HEK293 (cell line): ENCODE measurements around the gene MTHFD1L.

Experiments used
- CTCF ChIA-PET: fragments of 350-600 bp; formaldehyde crosslinking; extraction: SDS; loops from one replicate; lab custom pipeline; 2021; ENCODE audit warnings: antibody characterized with exemption; lab: Yijun Ruan, JAX
- POLR2A ChIA-PET: fragments of 300-600 bp; formaldehyde crosslinking; extraction: SDS; loops from one replicate; lab custom pipeline; 2020; ENCODE audit warnings: antibody characterized with exemption, inconsistent platforms; lab: Yijun Ruan, JAX
- H3K27ac ChIP-seq: fragments of 200-500 bp; sonication (Bioruptor generic); 2 replicates; pipeline ENCODE4 v1.5.1; 2014; ENCODE audit warnings: low read depth, low read length, control low read depth, inconsistent platforms; ENCODE audit errors: extremely low read depth
- H3K36me3 ChIP-seq, 2 experiments: fragments of 200-500 bp in 1 of 2; sonication (Bioruptor generic) in 1 of 2; 1 replicate in 1 of 2; 2 replicates in 1 of 2; pipeline ENCODE4 v1.5.1; 2014 to 2017; ENCODE audit warnings: inconsistent platforms in 2 of 2, low read length in 2 of 2; ENCODE audit not compliant: control insufficient read depth in 2 of 2, insufficient read depth in 1 of 2
- H3K4me1 ChIP-seq: fragments of 200-500 bp; sonication (Bioruptor generic); 2 replicates; pipeline ENCODE4 v1.5.1; 2014; ENCODE audit warnings: mild to moderate bottlenecking, low read length, inconsistent platforms; ENCODE audit not compliant: control insufficient read depth, insufficient read depth
- H3K4me3 ChIP-seq: 2 replicates; pipeline ENCODE4 v1.5.1; 2011; ENCODE audit warnings: low read depth, mild to moderate bottlenecking, control low read depth, low read length, moderate library complexity
- H3K9me3 ChIP-seq: fragments of 200-500 bp; sonication (Bioruptor generic); 2 replicates; pipeline ENCODE4 v1.5.1; 2014; ENCODE audit warnings: low read depth, low read length, inconsistent platforms; ENCODE audit not compliant: control insufficient read depth, insufficient read depth
- HOXC10 ChIP-seq: sonication (generic); formaldehyde crosslinking; IDR thresholded peaks from 2 replicates; pipeline ENCODE4 v1.8.1; 2023; ENCODE audit warnings: mild to moderate bottlenecking, missing genetic modification reagents
- MEIS1 ChIP-seq: sonication (generic); formaldehyde crosslinking; IDR thresholded peaks from 2 replicates; pipeline ENCODE4 v1.8.1; 2022; ENCODE audit warnings: missing genetic modification reagents, mild to moderate bottlenecking, borderline replicate concordance
- SALL2 ChIP-seq: fragments of 450-650 bp; formaldehyde crosslinking; IDR thresholded peaks from 2 replicates; pipeline ENCODE4 v1.5.0; 2017; ENCODE audit warnings: missing biosample characterization, mild to moderate bottlenecking, missing genetic modification characterization, borderline replicate concordance
- SP2 ChIP-seq: fragments of 450-650 bp; formaldehyde crosslinking; IDR thresholded peaks from 2 replicates; pipeline ENCODE4 v1.5.1; 2016; ENCODE audit warnings: missing biosample characterization, missing genetic modification characterization
- WT1 ChIP-seq: fragments of 450-650 bp; formaldehyde crosslinking; IDR thresholded peaks from 2 replicates; pipeline ENCODE4 v1.5.1; 2016; ENCODE audit warnings: missing biosample characterization, missing genetic modification characterization
- ZBTB48 ChIP-seq: fragments of 450-650 bp; formaldehyde crosslinking; IDR thresholded peaks from 2 replicates; pipeline ENCODE4 v1.5.1; 2016; ENCODE audit warnings: missing biosample characterization, missing genetic modification characterization
- ZFP41 ChIP-seq: fragments of 450-650 bp; formaldehyde crosslinking; IDR thresholded peaks from 2 replicates; pipeline ENCODE4 v1.5.1; 2016; ENCODE audit warnings: missing biosample characterization, missing genetic modification characterization, borderline replicate concordance
- ZFP69B ChIP-seq: fragments of 450-650 bp; formaldehyde crosslinking; IDR thresholded peaks from 2 replicates; pipeline ENCODE4 v1.5.1; 2016; ENCODE audit warnings: missing biosample characterization, missing genetic modification characterization
- ZNF10 ChIP-seq: fragments of 450-650 bp; formaldehyde crosslinking; IDR thresholded peaks from 2 replicates; pipeline ENCODE4 v1.5.1; 2017; ENCODE audit warnings: missing biosample characterization, missing genetic modification characterization
- ZNF175 ChIP-seq: fragments of 450-650 bp; formaldehyde crosslinking; IDR thresholded peaks from 2 replicates; pipeline ENCODE4 v1.5.1; 2016; ENCODE audit warnings: missing biosample characterization, missing genetic modification characterization
- ZNF2 ChIP-seq: fragments of 450-650 bp; formaldehyde crosslinking; IDR thresholded peaks from 2 replicates; pipeline ENCODE4 v1.5.1; 2016; ENCODE audit warnings: missing biosample characterization, missing genetic modification characterization
- ZNF274 ChIP-seq, 2 experiments: fragments of 200-500 bp in 1 of 2; fragments of 450-650 bp in 1 of 2; sonication (Bioruptor generic) in 1 of 2; formaldehyde crosslinking in 1 of 2; IDR thresholded peaks; 2 replicates each; pipeline versions ENCODE4 v1.5.1 to v1.6.1; 2014 to 2016; ENCODE audit warnings: borderline replicate concordance in 1 of 2, inconsistent platforms in 1 of 2, low read length in 1 of 2, missing biosample characterization in 1 of 2, missing genetic modification characterization in 1 of 2
- ZNF354C ChIP-seq: fragments of 450-650 bp; formaldehyde crosslinking; IDR thresholded peaks from 2 replicates; pipeline ENCODE4 v1.5.1; 2016; ENCODE audit warnings: missing biosample characterization, missing genetic modification characterization, low read depth, borderline replicate concordance
- ZNF610 ChIP-seq: fragments of 450-650 bp; formaldehyde crosslinking; IDR thresholded peaks from 2 replicates; pipeline ENCODE4 v1.5.1; 2016; ENCODE audit warnings: missing biosample characterization, missing genetic modification characterization, borderline replicate concordance
- ZNF707 ChIP-seq: fragments of 450-650 bp; formaldehyde crosslinking; IDR thresholded peaks from 2 replicates; pipeline ENCODE4 v1.5.1; 2016; ENCODE audit warnings: missing biosample characterization, missing genetic modification characterization
- ZNF837 ChIP-seq: fragments of 450-650 bp; formaldehyde crosslinking; IDR thresholded peaks from 2 replicates; pipeline ENCODE4 v1.5.1; 2016; ENCODE audit warnings: missing biosample characterization, missing genetic modification characterization
- TF ChIP-seq, protein P1 (sequence below): fragments of 450-650 bp; formaldehyde crosslinking; IDR thresholded peaks from 2 replicates; pipeline ENCODE4 v1.5.1; 2016; ENCODE audit warnings: missing biosample characterization, missing genetic modification characterization
- TF ChIP-seq, protein P2 (sequence below): fragments of 450-650 bp; formaldehyde crosslinking; IDR thresholded peaks from 2 replicates; pipeline ENCODE4 v1.5.1; 2017; ENCODE audit warnings: missing biosample characterization, missing genetic modification characterization
- TF ChIP-seq, protein P3 (sequence below): fragments of 450-650 bp; formaldehyde crosslinking; IDR thresholded peaks from 2 replicates; pipeline ENCODE4 v1.5.1; 2017; ENCODE audit warnings: missing biosample characterization, missing genetic modification characterization

Gene MTHFD1L

DNA sequence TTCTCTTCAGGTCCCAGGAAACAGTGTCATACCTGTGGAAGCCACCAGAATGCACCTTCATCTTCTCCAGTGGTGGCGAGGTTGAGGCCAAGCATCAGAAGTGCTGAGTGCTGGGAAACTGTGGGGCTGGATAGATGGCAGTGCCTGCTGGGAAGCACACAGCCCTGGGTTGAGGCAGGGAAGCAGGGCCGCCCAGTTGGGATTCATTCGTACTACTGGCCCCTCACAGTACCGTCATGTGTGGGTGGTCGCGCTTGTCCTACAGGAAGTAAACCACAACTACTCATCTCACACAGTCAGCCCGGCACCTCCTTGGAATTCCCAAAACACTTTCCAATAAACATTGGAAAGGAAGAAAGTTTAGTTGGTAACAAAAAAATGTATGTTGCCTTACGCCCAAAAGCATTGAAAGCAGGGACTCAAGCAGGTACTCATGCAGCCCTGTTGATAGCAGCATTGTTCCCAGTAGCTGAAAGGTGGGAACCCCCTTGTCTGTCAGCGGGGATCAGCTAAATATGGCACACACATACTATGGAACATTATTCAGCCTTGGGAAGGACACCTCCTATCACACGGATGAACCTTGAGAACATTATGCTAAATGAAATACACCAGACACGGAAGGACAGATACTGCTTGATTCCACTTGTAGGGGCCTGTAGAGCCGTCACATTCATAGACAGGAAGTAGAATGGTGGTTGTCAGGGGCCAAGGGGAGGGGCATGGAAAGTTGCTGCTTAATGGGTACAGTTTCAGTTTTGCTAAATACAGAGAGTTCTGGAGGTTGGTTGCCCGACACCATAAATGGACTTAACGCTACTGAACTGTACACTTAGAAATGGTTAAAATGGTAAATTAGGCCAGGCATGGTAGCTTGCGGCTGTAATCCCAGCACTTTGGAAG is 162.7 kb downstream of the MTHFD1L start:
- no peak overlapping the region for H3K27ac ChIP-seq
- no peaks in the 10 kb centered on the region for H3K9me3 ChIP-seq
- no peaks in the 10 kb centered on the region for H3K4me1 ChIP-seq
- peaks cover 0 to 7% of the 10 kb centered on the region in 2 experiments; a peak in 2 of 3 replicates for H3K36me3 ChIP-seq
- POLR2A ChIA-PET, result no interaction called here
- TF ChIP-seq, protein P1, sequence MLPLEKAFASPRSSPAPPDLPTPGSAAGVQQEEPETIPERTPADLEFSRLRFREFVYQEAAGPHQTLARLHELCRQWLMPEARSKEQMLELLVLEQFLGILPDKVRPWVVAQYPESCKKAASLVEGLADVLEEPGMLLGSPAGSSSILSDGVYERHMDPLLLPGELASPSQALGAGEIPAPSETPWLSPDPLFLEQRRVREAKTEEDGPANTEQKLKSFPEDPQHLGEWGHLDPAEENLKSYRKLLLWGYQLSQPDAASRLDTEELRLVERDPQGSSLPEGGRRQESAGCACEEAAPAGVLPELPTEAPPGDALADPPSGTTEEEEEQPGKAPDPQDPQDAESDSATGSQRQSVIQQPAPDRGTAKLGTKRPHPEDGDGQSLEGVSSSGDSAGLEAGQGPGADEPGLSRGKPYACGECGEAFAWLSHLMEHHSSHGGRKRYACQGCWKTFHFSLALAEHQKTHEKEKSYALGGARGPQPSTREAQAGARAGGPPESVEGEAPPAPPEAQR (tag by site-specific recombination), result no peak
- TF ChIP-seq SP2 (tag by site-specific recombination) (no peak), HOXC10 (CRISPR knock-in tag) (no peak), ZNF10 (no peak), ZNF837 (tag by site-specific recombination) (no peak), SALL2 (no peak), ZNF274 (IDR thresholded peaks at IDR 0.05; ENCODE audit: low read length) (no peak), ZNF274 (tag by site-specific recombination; IDR thresholded peaks at IDR 0.05; ENCODE audit: borderline replicate concordance) (no peak)
- CTCF ChIA-PET, result interaction anchor here (1.1 to 24.7 kb wide), 4 partner anchors 9 to 301 kb away, joined by 3 to 512 read pairs (median 28); no protein-coding TSS in a partner anchor
- H3K4me3 ChIP-seq, result no peak overlapping the region

DNA sequence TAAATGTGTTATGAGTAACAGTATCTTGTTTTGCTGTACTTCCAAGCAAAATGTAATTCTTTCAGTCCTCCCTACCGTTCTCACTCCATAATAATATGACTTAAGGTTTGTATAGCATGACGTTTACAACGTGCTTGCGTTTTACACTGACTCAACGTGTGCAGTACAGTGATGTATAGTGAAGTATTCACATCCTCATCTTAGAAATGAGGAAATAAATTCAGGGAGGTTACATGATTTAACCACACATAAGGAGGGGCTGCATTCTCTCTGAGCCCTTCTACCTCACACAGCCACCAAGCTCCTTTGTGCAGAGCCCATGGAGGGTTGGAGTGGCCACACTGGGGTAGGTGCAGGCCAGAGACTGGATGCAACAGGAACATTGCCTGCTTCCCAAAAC is 164.5 kb downstream of the MTHFD1L start:
- Histone ChIP-seq H3K27ac (no peak overlapping the region), H3K9me3 (no peaks in the 10 kb centered on the region), H3K4me3 (no peak overlapping the region), H3K36me3 (peaks cover 0 to 13% of the 10 kb centered on the region in 2 experiments; a peak in 2 of 3 replicates), H3K4me1 (no peaks in the 10 kb centered on the region)
- ChIA-PET POLR2A (no interaction called here), CTCF (interaction anchor here (24.7 kb wide), 1 partner anchor 299 kb away, joined by 512 read pairs; no protein-coding TSS in a partner anchor)
- TF ChIP-seq ZBTB48 (tag by site-specific recombination), result no peak
- TF ChIP-seq ZNF2 (tag by site-specific recombination), result no peak
- TF ChIP-seq MEIS1, result no peak
- no peak for TF ChIP-seq ZNF610
- no peak for TF ChIP-seq ZNF707
- TF ChIP-seq, protein P2, sequence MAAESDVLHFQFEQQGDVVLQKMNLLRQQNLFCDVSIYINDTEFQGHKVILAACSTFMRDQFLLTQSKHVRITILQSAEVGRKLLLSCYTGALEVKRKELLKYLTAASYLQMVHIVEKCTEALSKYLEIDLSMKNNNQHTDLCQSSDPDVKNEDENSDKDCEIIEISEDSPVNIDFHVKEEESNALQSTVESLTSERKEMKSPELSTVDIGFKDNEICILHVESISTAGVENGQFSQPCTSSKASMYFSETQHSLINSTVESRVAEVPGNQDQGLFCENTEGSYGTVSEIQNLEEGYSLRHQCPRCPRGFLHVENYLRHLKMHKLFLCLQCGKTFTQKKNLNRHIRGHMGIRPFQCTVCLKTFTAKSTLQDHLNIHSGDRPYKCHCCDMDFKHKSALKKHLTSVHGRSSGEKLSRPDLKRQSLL (tag by site-specific recombination), result no peak
- no peak for TF ChIP-seq WT1
- TF ChIP-seq ZNF175, result no peak
- TF ChIP-seq ZFP69B, result no peak
- TF ChIP-seq ZFP41 (tag by site-specific recombination), result no peak
- TF ChIP-seq, protein P3, sequence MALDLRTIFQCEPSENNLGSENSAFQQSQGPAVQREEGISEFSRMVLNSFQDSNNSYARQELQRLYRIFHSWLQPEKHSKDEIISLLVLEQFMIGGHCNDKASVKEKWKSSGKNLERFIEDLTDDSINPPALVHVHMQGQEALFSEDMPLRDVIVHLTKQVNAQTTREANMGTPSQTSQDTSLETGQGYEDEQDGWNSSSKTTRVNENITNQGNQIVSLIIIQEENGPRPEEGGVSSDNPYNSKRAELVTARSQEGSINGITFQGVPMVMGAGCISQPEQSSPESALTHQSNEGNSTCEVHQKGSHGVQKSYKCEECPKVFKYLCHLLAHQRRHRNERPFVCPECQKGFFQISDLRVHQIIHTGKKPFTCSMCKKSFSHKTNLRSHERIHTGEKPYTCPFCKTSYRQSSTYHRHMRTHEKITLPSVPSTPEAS (tag by site-specific recombination), result no peak
- no peak for TF ChIP-seq ZNF354C (tag by site-specific recombination)
